TTC549 (cell line): ENCODE measurements around the gene IGSF21.

Experiments
- FAIRE-seq: peaks from 2 replicates; lab custom pipeline; 2012; peaks lifted over from hg19 to GRCh38; lab: Jason Lieb, UNC

Gene IGSF21

GRCh38 chr1:18264450-18265039, 156.9 kb downstream of the IGSF21 start:
- FAIRE-seq, result no peak

GRCh38 chr1:18265641-18266040, 158.0 kb downstream of the IGSF21 start:
- FAIRE-seq, result no peak

- no peak for FAIRE-seq
Observed at GRCh38 chr1:18266391-18266790, 158.8 kb downstream of the IGSF21 start.

- FAIRE-seq, result no peak
Observed at GRCh38 chr1:18271336-18271735, 163.7 kb downstream of the IGSF21 start.

- no peak for FAIRE-seq
Observed at GRCh38 chr1:18278946-18279345, 171.3 kb downstream of the IGSF21 start.

- no peak for FAIRE-seq
Observed at GRCh38 chr1:18279351-18280074, 171.9 kb downstream of the IGSF21 start.

- no peak for FAIRE-seq
Observed at GRCh38 chr1:18280956-18281355, 173.4 kb downstream of the IGSF21 start.

- no peak for FAIRE-seq
Observed at GRCh38 chr1:18282851-18283600, 175.4 kb downstream of the IGSF21 start.

GRCh38 chr1:18283601-18284385, 176.2 kb downstream of the IGSF21 start:
- FAIRE-seq, result no peak

GRCh38 chr1:18284805-18285537, 177.4 kb downstream of the IGSF21 start:
- no peak for FAIRE-seq

GRCh38 chr1:18285538-18285924, 177.9 kb downstream of the IGSF21 start:
- no peak for FAIRE-seq

- FAIRE-seq, result no peak
Observed at GRCh38 chr1:18288722-18289121, 181.1 kb downstream of the IGSF21 start.

- FAIRE-seq, result no peak
Observed at GRCh38 chr1:18289597-18289996, 182.0 kb downstream of the IGSF21 start.

- no peak for FAIRE-seq
Observed at GRCh38 chr1:18290740-18291412, 183.3 kb downstream of the IGSF21 start.

- no peak for FAIRE-seq
Observed at GRCh38 chr1:18292531-18292930, 184.9 kb downstream of the IGSF21 start.

GRCh38 chr1:18293291-18293690, 185.7 kb downstream of the IGSF21 start:
- no peak for FAIRE-seq

- no peak for FAIRE-seq
Observed at GRCh38 chr1:18294437-18295176, 187.0 kb downstream of the IGSF21 start.

- no peak for FAIRE-seq
Observed at GRCh38 chr1:18297896-18298648, 190.5 kb downstream of the IGSF21 start.

GRCh38 chr1:18299441-18300338, 192.1 kb downstream of the IGSF21 start:
- FAIRE-seq, result no peak
